ENCODE results near the gene FEM1A.
"Not testable (repeated sequence)": the region's sequence is repeated elsewhere in the genome, so short reads cannot be mapped to it uniquely, and the experiment has no call there.

The FEM1A gene

DNA sequence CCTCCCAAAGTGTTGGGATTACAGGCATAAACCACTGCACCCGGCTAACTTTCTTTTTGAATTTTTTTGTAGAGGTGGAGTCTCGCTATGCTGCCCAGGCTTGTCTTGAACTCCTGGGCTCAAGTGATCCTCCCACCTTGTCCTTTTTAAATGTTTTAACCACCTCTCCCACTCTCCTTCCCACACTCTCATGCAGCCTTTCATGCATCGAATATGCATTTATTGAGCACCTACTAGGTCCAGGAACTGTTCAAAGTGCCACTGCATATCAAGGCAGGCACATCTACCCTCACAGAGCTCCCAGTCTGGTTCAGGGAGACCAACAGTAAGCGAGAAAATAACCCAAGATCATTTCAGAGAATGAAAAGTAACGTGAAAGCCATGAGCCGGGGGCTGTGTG is 38.8 kb downstream of the FEM1A start:
- H3K4me1 Mint-ChIP-seq (ENCODE audit: low read depth in 2 of 2) = peaks cover 21 to 27% of the 10 kb centered on the region in 2 donors

DNA sequence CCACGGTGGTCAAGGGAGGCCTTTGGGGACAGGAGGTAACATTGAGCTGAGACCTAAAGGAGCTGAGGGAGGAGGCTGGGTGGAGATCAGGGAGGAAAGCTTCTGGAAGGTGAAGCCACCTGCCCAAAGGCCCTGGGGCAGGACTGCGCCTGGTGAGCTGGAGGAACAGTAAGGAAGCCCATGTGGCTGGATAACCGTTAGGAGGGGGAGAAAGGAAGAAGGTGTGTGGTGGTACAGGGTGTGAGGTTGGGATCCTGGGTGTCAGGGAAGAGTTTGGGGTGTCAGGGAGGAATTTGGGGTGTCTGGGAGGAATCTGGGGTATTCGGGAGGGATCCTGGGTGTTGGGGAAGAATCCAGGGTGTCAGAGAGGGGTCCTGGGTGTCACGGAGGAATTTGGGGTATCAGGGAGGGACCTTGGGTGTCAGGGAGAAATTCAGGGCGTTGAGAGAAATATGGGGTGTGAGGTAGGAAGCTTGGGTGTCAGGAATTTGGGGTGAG is 39.3 kb downstream of the FEM1A start:
- ATAC-seq (replicated peaks) = no peak
- Mint-ChIP-seq H3K27ac (peak overlapping the region; percentile 93 to 94), H3K27me3 (no peaks in the 10 kb centered on the region), H3K4me1 (ENCODE audit: low read depth in 2 of 2) (peaks cover 21 to 27% of the 10 kb centered on the region in 2 donors), H3K9me3 (no peaks in the 10 kb centered on the region), H3K36me3 (ENCODE audit: insufficient read depth) (peaks cover 11% of the 10 kb centered on the region), H3K4me3 (peak overlapping the region; percentile 86 to 90)
- DNase-seq = no peak

More for the DNA sequence above, 38.8 kb downstream of the FEM1A start:
- Mint-ChIP-seq H3K27ac (peak overlapping the region; percentile 93 to 94), H3K9me3 (no peaks in the 10 kb centered on the region), H3K4me3 (peak overlapping the region; percentile 86 to 90), H3K27me3 (no peaks in the 10 kb centered on the region), H3K36me3 (ENCODE audit: insufficient read depth) (peaks cover 11% of the 10 kb centered on the region)
- ATAC-seq (replicated peaks) = no peak
- DNase-seq = no peak

- peak within 1 kb of the TSS; percentile 93 to 94 for H3K27ac Mint-ChIP-seq
- peak; percentile 95 for ATAC-seq (replicated peaks)
- peak within 1 kb of the TSS; percentile 86 to 90 for H3K4me3 Mint-ChIP-seq
- H3K9me3 Mint-ChIP-seq = no peaks in the 10 kb centered on the region
- peaks cover 21 to 27% of the 10 kb centered on the region in 2 donors for H3K4me1 Mint-ChIP-seq (ENCODE audit: low read depth in 2 of 2)
- H3K27me3 Mint-ChIP-seq = no peaks in the 10 kb centered on the region
- peaks cover 11% of the 10 kb centered on the region for H3K36me3 Mint-ChIP-seq (ENCODE audit: insufficient read depth)
- DNase-seq = peak; percentile 69 to 71 (median 70)
Observed at GRCh38 chr19:4831304-4831978, 39.9 kb downstream of the FEM1A start, which contains the start of gene TICAM1. TSS of gene TICAM1 (minus strand) at chr19:4831712. CDS start at chr19:4818377, 13,335 bp downstream.

GRCh38 chr19:4831979-4832340 is 40.4 kb downstream of the FEM1A start:
- not testable (repeated sequence) for H3K9me3 Mint-ChIP-seq, H3K27me3 Mint-ChIP-seq

GRCh38 chr19:4832776-4833175 is 41.2 kb downstream of the FEM1A start:
- Mint-ChIP-seq H3K27ac (peak overlapping the region in 1 of 2 donors; percentile 38), H3K9me3 (no peaks in the 10 kb centered on the region), H3K36me3 (ENCODE audit: insufficient read depth) (peaks cover 7% of the 10 kb centered on the region), H3K27me3 (no peaks in the 10 kb centered on the region), H3K4me3 (peak overlapping the region; percentile 86 to 90), H3K4me1 (ENCODE audit: low read depth in 2 of 2) (peaks cover 21 to 25% of the 10 kb centered on the region in 2 donors)
- no peak for ATAC-seq (replicated peaks)
- no peak for DNase-seq

More at GRCh38 chr19:4831979-4832340, 40.4 kb downstream of the FEM1A start:
- H3K4me3 Mint-ChIP-seq = peak overlapping the region; percentile 86 to 90
- peaks cover 21 to 27% of the 10 kb centered on the region in 2 donors for H3K4me1 Mint-ChIP-seq (ENCODE audit: low read depth in 2 of 2)
- DNase-seq; ATAC-seq (replicated peaks): not testable (repeated sequence)
- peak overlapping the region; percentile 93 to 94 for H3K27ac Mint-ChIP-seq
- peaks cover 11% of the 10 kb centered on the region for H3K36me3 Mint-ChIP-seq (ENCODE audit: insufficient read depth)

DNA sequence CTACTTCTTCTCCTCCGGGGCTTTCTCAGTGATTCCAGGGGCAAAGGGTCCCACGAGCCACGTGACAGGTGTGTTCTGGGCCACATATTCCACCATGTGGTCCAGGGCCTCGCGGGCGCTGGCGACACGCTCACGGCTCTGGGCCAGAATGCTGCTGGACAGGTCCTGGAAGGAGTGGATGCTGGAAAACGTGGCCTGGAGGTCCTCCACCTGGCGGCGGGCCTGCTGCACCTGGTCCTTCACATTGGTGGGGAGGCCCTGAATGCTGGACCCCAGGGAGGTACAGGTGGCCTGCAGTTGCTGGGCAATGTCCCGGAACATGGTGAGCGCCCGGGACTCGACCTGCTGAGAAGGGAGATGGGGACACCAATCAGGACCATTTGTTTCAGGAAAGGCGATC is 47.7 kb downstream of the FEM1A start:
- H3K4me1 Mint-ChIP-seq (ENCODE audit: low read depth in 2 of 2) = peaks cover 3 to 6% of the 10 kb centered on the region in 2 donors
- no peak overlapping the region for H3K4me3 Mint-ChIP-seq
- H3K36me3 Mint-ChIP-seq (ENCODE audit: insufficient read depth) = peaks cover 22% of the 10 kb centered on the region
- no peaks in the 10 kb centered on the region for H3K27me3 Mint-ChIP-seq
- DNase-seq (no peak), ATAC-seq (replicated peaks) (no peak)
- H3K27ac Mint-ChIP-seq = no peak overlapping the region
- H3K9me3 Mint-ChIP-seq = no peaks in the 10 kb centered on the region

GRCh38 chr19:4843647-4843965 is 52.1 kb downstream of the FEM1A start:
- no peak for DNase-seq
- Mint-ChIP-seq H3K36me3 (ENCODE audit: insufficient read depth) (peaks cover 50% of the 10 kb centered on the region), H3K4me3 (no peak overlapping the region), H3K27me3 (no peaks in the 10 kb centered on the region), H3K9me3 (no peaks in the 10 kb centered on the region), H3K27ac (no peak overlapping the region), H3K4me1 (ENCODE audit: low read depth in 2 of 2) (peaks cover 3 to 6% of the 10 kb centered on the region in 2 donors)
- no peak for ATAC-seq (replicated peaks)

GRCh38 chr19:4844348-4845179 is 53.0 kb downstream of the FEM1A start:
- peaks cover 3 to 6% of the 10 kb centered on the region in 2 donors for H3K4me1 Mint-ChIP-seq (ENCODE audit: low read depth in 2 of 2)
- no peak for DNase-seq
- H3K27me3 Mint-ChIP-seq = no peaks in the 10 kb centered on the region
- no peak overlapping the region for H3K4me3 Mint-ChIP-seq
- H3K36me3 Mint-ChIP-seq (ENCODE audit: insufficient read depth) = peaks cover 46% of the 10 kb centered on the region
- H3K27ac Mint-ChIP-seq = no peak overlapping the region
- H3K9me3 Mint-ChIP-seq = no peaks in the 10 kb centered on the region
- ATAC-seq (replicated peaks) = no peak

GRCh38 chr19:4845975-4846374 is 54.4 kb downstream of the FEM1A start:
- not testable (repeated sequence) for DNase-seq; H3K4me3 Mint-ChIP-seq; H3K27me3 Mint-ChIP-seq; H3K4me1 Mint-ChIP-seq (ENCODE audit: low read depth in 2 of 2); ATAC-seq (replicated peaks); H3K9me3 Mint-ChIP-seq
- peak overlapping the region in 1 of 2 donors; percentile 16 for H3K27ac Mint-ChIP-seq
- H3K36me3 Mint-ChIP-seq (ENCODE audit: insufficient read depth) = peaks cover 33% of the 10 kb centered on the region

- ATAC-seq (replicated peaks) (no peak), DNase-seq (no peak)
- no peak overlapping the region for H3K4me3 Mint-ChIP-seq
- H3K9me3 Mint-ChIP-seq = no peaks in the 10 kb centered on the region
- no peaks in the 10 kb centered on the region for H3K27me3 Mint-ChIP-seq
- peaks cover 3 to 4% of the 10 kb centered on the region in 2 donors for H3K4me1 Mint-ChIP-seq (ENCODE audit: low read depth in 2 of 2)
- peaks cover 33% of the 10 kb centered on the region for H3K36me3 Mint-ChIP-seq (ENCODE audit: insufficient read depth)
- no peak overlapping the region for H3K27ac Mint-ChIP-seq
Observed at GRCh38 chr19:4847190-4847973, 55.8 kb downstream of the FEM1A start.

GRCh38 chr19:4849019-4849418 is 57.5 kb downstream of the FEM1A start:
- H3K4me1 Mint-ChIP-seq (ENCODE audit: low read depth in 2 of 2) = peaks cover 3 to 4% of the 10 kb centered on the region in 2 donors
- DNase-seq (no peak), ATAC-seq (replicated peaks) (no peak)
- no peaks in the 10 kb centered on the region for H3K9me3 Mint-ChIP-seq
- no peak overlapping the region for H3K27ac Mint-ChIP-seq
- no peak overlapping the region for H3K4me3 Mint-ChIP-seq
- H3K36me3 Mint-ChIP-seq (ENCODE audit: insufficient read depth) = peaks cover 28% of the 10 kb centered on the region
- H3K27me3 Mint-ChIP-seq = no peaks in the 10 kb centered on the region

Measured in effector memory CD8-positive, alpha-beta T cell (primary cell).